SK-N-MC (cell line): ENCODE results near the gene HEYL.
A peak's percentile ranks its signal among the peaks of the same experiment; 100 is the strongest.

Experiments
- DNase-seq: peaks from one replicate; pipeline ENCODE4 v3.0.0-alpha.2; 2011; ENCODE audit warnings: low read depth, low spot score
- H3K27ac ChIP-seq: fragments of 200-600 bp; sonication (generic); 2 replicates; pipeline ENCODE4 v1.5.1; 2016; ENCODE audit warnings: mixed run types
- H3K36me3 ChIP-seq: fragments of 200-600 bp; sonication (generic); 2 replicates; pipeline ENCODE4 v1.6.1; 2017; ENCODE audit warnings: antibody characterized with exemption, low read length, mixed read lengths; ENCODE audit not compliant: insufficient read depth
- H3K4me3 ChIP-seq: fragments of 200-600 bp; sonication (generic); 2 replicates; pipeline ENCODE4 v1.5.1; 2016
- H3K9ac ChIP-seq: fragments of 200-600 bp; sonication (generic); 2 replicates; pipeline ENCODE4 v1.8.0; 2017; ENCODE audit warnings: mixed run types, mixed read lengths; ENCODE audit not compliant: insufficient read length
- H3K9me3 ChIP-seq: fragments of 200-600 bp; sonication (generic); 2 replicates; pipeline ENCODE4 v1.6.1; 2017; ENCODE audit warnings: low read depth, mild to moderate bottlenecking, antibody characterized with exemption, low read length, moderate library complexity, mixed read lengths
- EZH2 ChIP-seq: fragments of 200-600 bp; sonication (generic); IDR thresholded peaks from one replicate; pipeline ENCODE4 v1.6.1; 2017; ENCODE audit warnings: antibody characterized with exemption
- FOXP2 ChIP-seq: optimal IDR thresholded peaks from 2 replicates; pipeline ENCODE3; 2011; ENCODE audit warnings: mild to moderate bottlenecking, moderate library complexity; ENCODE audit not compliant: insufficient read depth; ENCODE audit errors: extremely low read length, control extremely low read depth
- POLR2AphosphoS5 ChIP-seq: IDR thresholded peaks from 2 replicates; pipeline ENCODE4 v1.6.1; 2012; ENCODE audit warnings: mild to moderate bottlenecking, low read depth, low read length, borderline replicate concordance

Gene HEYL

GRCh38 chr1:39659110-39659509 is 19.7 kb upstream of the HEYL start:
- Histone ChIP-seq H3K9ac (no peak overlapping the region), H3K36me3 (no peaks in the 10 kb centered on the region), H3K9me3 (no peaks in the 10 kb centered on the region), H3K27ac (no peak overlapping the region), H3K4me3 (no peak overlapping the region)
- no peak for DNase-seq
- TF ChIP-seq FOXP2 (no peak), POLR2AphosphoS5 (no peak)

GRCh38 chr1:39657923-39658485 is 18.6 kb upstream of the HEYL start:
- DNase-seq, result peak; percentile 3
- Histone ChIP-seq H3K27ac (no peak overlapping the region), H3K9me3 (no peaks in the 10 kb centered on the region), H3K4me3 (peak overlapping the region; percentile 61), H3K36me3 (no peaks in the 10 kb centered on the region), H3K9ac (no peak overlapping the region)
- no peak for TF ChIP-seq EZH2
- TF ChIP-seq POLR2AphosphoS5, result no peak
- no peak for TF ChIP-seq FOXP2

- no peak overlapping the region for H3K4me3 ChIP-seq
Measured at GRCh38 chr1:39657402-39657801, 18.0 kb upstream of the HEYL start.

GRCh38 chr1:39656391-39656790 is 16.9 kb upstream of the HEYL start:
- H3K9me3 ChIP-seq, result no peaks in the 10 kb centered on the region
- H3K9ac ChIP-seq, result no peak overlapping the region
- H3K4me3 ChIP-seq, result no peak overlapping the region
- no peak overlapping the region for H3K27ac ChIP-seq
- no peak for TF ChIP-seq POLR2AphosphoS5
- no peak for TF ChIP-seq FOXP2
- TF ChIP-seq EZH2, result no peak
- H3K36me3 ChIP-seq, result no peaks in the 10 kb centered on the region
- no peak for DNase-seq

More at GRCh38 chr1:39657402-39657801, 18.0 kb upstream of the HEYL start:
- Histone ChIP-seq H3K36me3 (no peaks in the 10 kb centered on the region), H3K27ac (no peak overlapping the region), H3K9ac (no peak overlapping the region), H3K9me3 (no peaks in the 10 kb centered on the region)
- TF ChIP-seq EZH2, result no peak
- TF ChIP-seq FOXP2, result no peak
- TF ChIP-seq POLR2AphosphoS5, result no peak
- DNase-seq, result no peak

- DNase-seq, result no peak
- no peaks in the 10 kb centered on the region for H3K9me3 ChIP-seq
- H3K4me3 ChIP-seq, result no peak overlapping the region
- H3K36me3 ChIP-seq, result no peaks in the 10 kb centered on the region
- H3K9ac ChIP-seq, result no peak overlapping the region
- H3K27ac ChIP-seq, result no peak overlapping the region
- TF ChIP-seq EZH2, result no peak
- TF ChIP-seq FOXP2, result no peak
- TF ChIP-seq POLR2AphosphoS5, result no peak
Measured at GRCh38 chr1:39655578-39656268, 16.3 kb upstream of the HEYL start.

- no peak overlapping the region for H3K4me3 ChIP-seq
- TF ChIP-seq FOXP2 (no peak), POLR2AphosphoS5 (no peak), EZH2 (no peak)
- H3K36me3 ChIP-seq, result no peaks in the 10 kb centered on the region
- no peak overlapping the region for H3K9ac ChIP-seq
- no peak overlapping the region for H3K27ac ChIP-seq
- no peak for DNase-seq
- no peaks in the 10 kb centered on the region for H3K9me3 ChIP-seq
Measured at GRCh38 chr1:39654291-39654690, 14.8 kb upstream of the HEYL start.

GRCh38 chr1:39653546-39654031 is 14.1 kb upstream of the HEYL start:
- TF ChIP-seq POLR2AphosphoS5 (no peak), EZH2 (no peak), FOXP2 (no peak)
- DNase-seq, result peak; percentile 30
- no peak overlapping the region for H3K4me3 ChIP-seq
- no peaks in the 10 kb centered on the region for H3K36me3 ChIP-seq
- H3K9ac ChIP-seq, result no peak overlapping the region
- H3K27ac ChIP-seq, result no peak overlapping the region
- H3K9me3 ChIP-seq, result no peaks in the 10 kb centered on the region

GRCh38 chr1:39652554-39652953 is 13.1 kb upstream of the HEYL start:
- DNase-seq, result no peak
- Histone ChIP-seq H3K9me3 (no peaks in the 10 kb centered on the region), H3K27ac (no peak overlapping the region), H3K4me3 (no peak overlapping the region), H3K36me3 (no peaks in the 10 kb centered on the region), H3K9ac (no peak overlapping the region)
- no peak for TF ChIP-seq POLR2AphosphoS5
